A549 (cell line): ENCODE results near the gene TRIM10. TPM values are rescaled to one million over a fixed set of nuclear protein-coding genes. Genes with fewer than 3 reads are reported as not detected.

ENCODE experiments used
- ATAC-seq, 2 experiments: fragments of 200-7000 bp in 1 of 2; fragments of >200 bp in 1 of 2; cut with Nextera tagmentation in 1 of 2; cut with Tn5 transposase in 1 of 2; 3 replicates each; pipeline versions ENCODE4 v1.8.0 to v1.9.1; 2018 to 2020; ENCODE audit warnings: mild to moderate bottlenecking in 1 of 2, moderate library complexity in 1 of 2
- CTCF ChIA-PET: fragments of 300-600 bp; sonication (Branson Sonifier 250); formaldehyde crosslinking; extraction: SDS; loops from one replicate; lab custom pipeline; 2021; ENCODE audit warnings: antibody characterized with exemption, inconsistent platforms; lab: Yijun Ruan, JAX
- POLR2A ChIA-PET: fragments of 350-600 bp; formaldehyde crosslinking; extraction: SDS; loops from one replicate; lab custom pipeline; 2021; ENCODE audit warnings: antibody characterized with exemption, inconsistent platforms; lab: Yijun Ruan, JAX
- DNase-seq, 2 experiments: peaks; one replicate each; pipeline versions ENCODE4 v3.0.0 to v3.0.0-alpha.2; 2011 to 2016; ENCODE audit warnings: low read depth in 1 of 2, low spot score in 1 of 2
- FAIRE-seq: peaks from 2 replicates; lab custom pipeline; 2011; peaks lifted over from hg19 to GRCh38; lab: Jason Lieb, UNC
- H3K27ac ChIP-seq, 2 experiments: fragments of >200 bp; sonication (Bioruptor Twin); formaldehyde crosslinking; 3 replicates each; pipeline ENCODE4 v1.5.1; 2016 to 2017
- H3K4me1 ChIP-seq: fragments of >200 bp; sonication (Bioruptor Twin); formaldehyde crosslinking; 3 replicates; pipeline ENCODE4 v1.6.1; 2016
- H3K4me2 ChIP-seq: fragments of >200 bp; sonication (Bioruptor Twin); formaldehyde crosslinking; 3 replicates; pipeline ENCODE4 v1.6.1; 2016
- H3K4me3 ChIP-seq: fragments of >200 bp; sonication (Bioruptor Twin); formaldehyde crosslinking; 3 replicates; pipeline ENCODE4 v1.5.1; 2016
- H3K9me3 ChIP-seq: fragments of >200 bp; sonication (Bioruptor Twin); formaldehyde crosslinking; 3 replicates; pipeline ENCODE4 v1.6.1; 2016
- ATOH8 ChIP-seq: fragments of 250-450 bp; sonication (Bioruptor Pico); IDR thresholded peaks from 2 replicates; pipeline ENCODE4 v1.5.0; 2020; ENCODE audit warnings: low read depth, mild to moderate bottlenecking, moderate library complexity
- BCL3 ChIP-seq: fragments of >200 bp; sonication (Bioruptor Twin); formaldehyde crosslinking; IDR thresholded peaks from 3 replicates; pipeline ENCODE4 v1.6.1; 2016
- CBX8 ChIP-seq: fragments of 200-600 bp; sonication (generic); IDR thresholded peaks from 2 replicates; pipeline ENCODE4 v1.6.1; 2016
- CEBPB ChIP-seq, 2 experiments: fragments of >200 bp in 1 of 2; sonication (Bioruptor Twin) in 1 of 2; formaldehyde crosslinking in 1 of 2; IDR thresholded peaks; 2 replicates each; pipeline ENCODE4 v1.6.1; 2012 to 2016
- CHD2 ChIP-seq: fragments of 150-350 bp; IDR thresholded peaks from 2 replicates; pipeline ENCODE4 v1.6.1; 2014; ENCODE audit warnings: low read length; ENCODE audit not compliant: partially characterized antibody
- CTCF ChIP-seq: fragments of >200 bp; sonication (Bioruptor Twin); formaldehyde crosslinking; IDR thresholded peaks from 3 replicates; pipeline ENCODE4 v1.5.1; 2016
- EHMT2 ChIP-seq: fragments of 200-600 bp; sonication (generic); IDR thresholded peaks from 2 replicates; pipeline ENCODE4 v1.6.1; 2016; ENCODE audit warnings: antibody characterized with exemption, low read depth, mild to moderate bottlenecking, moderate library complexity
- EP300 ChIP-seq, 2 experiments: fragments of >200 bp; sonication (Bioruptor Twin); formaldehyde crosslinking; IDR thresholded peaks; 2 replicates in 1 of 2; 3 replicates in 1 of 2; pipeline ENCODE4 v1.6.1; 2016 to 2017
- FOSL2 ChIP-seq, 2 experiments: fragments of 450-650 bp in 1 of 2; fragments of >200 bp in 1 of 2; sonication (Bioruptor Twin) in 1 of 2; formaldehyde crosslinking; IDR thresholded peaks; 2 replicates each; pipeline versions ENCODE4 v1.5.0 to v1.6.1; 2016 to 2020; ENCODE audit warnings: mild to moderate bottlenecking in 1 of 2, moderate library complexity in 1 of 2
- HDAC2 ChIP-seq: fragments of 200-600 bp; sonication (generic); IDR thresholded peaks from 2 replicates; pipeline ENCODE4 v1.6.1; 2016
- HES2 ChIP-seq: fragments of >200 bp; sonication (Bioruptor Twin); formaldehyde crosslinking; IDR thresholded peaks from 2 replicates; pipeline ENCODE4 v1.6.1; 2016
- JUN ChIP-seq, 2 experiments: fragments of >200 bp; sonication (Bioruptor Twin); formaldehyde crosslinking; IDR thresholded peaks; 2 replicates in 1 of 2; 3 replicates in 1 of 2; pipeline ENCODE4 v1.6.1; 2016 to 2017
- KDM1A ChIP-seq: fragments of 200-600 bp; sonication (generic); IDR thresholded peaks from 2 replicates; pipeline ENCODE4 v1.6.1; 2016; ENCODE audit warnings: low read depth, mild to moderate bottlenecking
- KDM5A ChIP-seq: fragments of 200-600 bp; sonication (generic); IDR thresholded peaks from 2 replicates; pipeline ENCODE4 v1.6.1; 2016; ENCODE audit warnings: antibody characterized with exemption, mild to moderate bottlenecking
- MAZ ChIP-seq: fragments of 150-350 bp; IDR thresholded peaks from 2 replicates; pipeline ENCODE4 v1.6.1; 2014; ENCODE audit warnings: antibody characterized with exemption, low read depth, low read length, borderline replicate concordance
- MYC ChIP-seq: IDR thresholded peaks from 2 replicates; pipeline ENCODE4 v1.6.1; 2012; ENCODE audit warnings: mild to moderate bottlenecking, inconsistent platforms, low read length, improper control_type of control experiment, borderline replicate concordance
- NFE2L2 ChIP-seq: fragments of 150-350 bp; conservative IDR thresholded peaks from 2 replicates; pipeline ENCODE4 v1.6.1; 2014; ENCODE audit warnings: low read length
- RARB ChIP-seq: fragments of 250-450 bp; sonication (Bioruptor Pico); IDR thresholded peaks from 2 replicates; pipeline ENCODE4 v1.8.0; 2021; ENCODE audit warnings: mild to moderate bottlenecking, moderate library complexity
- RCOR1 ChIP-seq: fragments of 150-350 bp; IDR thresholded peaks from 2 replicates; pipeline ENCODE4 v1.6.1; 2014; ENCODE audit warnings: antibody characterized with exemption, low read length, low read depth
- REST ChIP-seq: fragments of 200-600 bp; sonication (generic); IDR thresholded peaks from 2 replicates; pipeline ENCODE4 v1.6.1; 2016; ENCODE audit warnings: antibody characterized with exemption, mild to moderate bottlenecking, moderate library complexity
- RFX5 ChIP-seq: fragments of 450-650 bp; IDR thresholded peaks from 2 replicates; pipeline ENCODE4 v1.7.1; 2014; ENCODE audit warnings: antibody characterized with exemption, mild to moderate bottlenecking, moderate library complexity
- TFCP2L1 ChIP-seq: fragments of 250-450 bp; sonication (Bioruptor Pico); IDR thresholded peaks from 2 replicates; pipeline ENCODE4 v1.5.0; 2021; ENCODE audit warnings: mild to moderate bottlenecking
- ZFP36 ChIP-seq: fragments of 450-650 bp; IDR thresholded peaks from 2 replicates; pipeline ENCODE4 v1.6.1; 2014; ENCODE audit warnings: borderline replicate concordance; ENCODE audit not compliant: partially characterized antibody
- ZNF302 ChIP-seq: fragments of 250-450 bp; sonication (Bioruptor Pico); IDR thresholded peaks from 2 replicates; pipeline ENCODE4 v1.9.0; 2021; ENCODE audit warnings: inconsistent platforms, mild to moderate bottlenecking, moderate library complexity
- WGBS: methylation state at CpG from one replicate; pipeline ENCODE4 v1.1.6; 2017; ENCODE audit errors: missing lambda C conversion rate; 5-methylcytosine and 5-hydroxymethylcytosine counted together
- polyA plus RNA-seq, 4 experiments: library from polyadenylated mRNA; depleted of rRNA in 3 of 4; stranded (reverse); fragments of >200 nt; fragmentation: RNase III in 1 of 4; extraction: RNeasy Plus Mini Kit Qiagen cat#74134 plus additional on column Dnase treatment in 1 of 4; gene quantifications; 2 replicates in 3 of 4; 3 replicates in 1 of 4; pipeline ENCODE4 v1.2.3, GENCODE V29; 2011 to 2017
- TF ChIP-seq, protein P1 (sequence below): IDR thresholded peaks from 2 replicates; pipeline ENCODE4 v1.6.1; 2012
- TF ChIP-seq, protein P2 (sequence below): fragments of 450-650 bp; IDR thresholded peaks from 2 replicates; pipeline ENCODE4 v1.6.1; 2014; ENCODE audit warnings: antibody characterized with exemption

TRIM10 gene
- polyA plus RNA-seq, 2 of the 4 experiments (the other 2 are of a cell fraction): 0.03 to 0.12 TPM

GRCh38 chr6:30188541-30188940 lies 27.5 kb upstream of the TRIM10 start:
- Histone ChIP-seq H3K27ac (no peak overlapping the region), H3K9me3 (no peaks in the 10 kb centered on the region), H3K4me1 (no peaks in the 10 kb centered on the region), H3K4me2 (no peak overlapping the region), H3K4me3 (no peak overlapping the region)
- no peak for FAIRE-seq
- DNase-seq: no peak
- ChIA-PET CTCF (interaction anchor here (0.5 to 2.0 kb wide), 2 partner anchors 58 to 354 kb away, joined by 3 to 6 read pairs; no protein-coding TSS in a partner anchor), POLR2A (no interaction called here)
- ATAC-seq: no peak
- 95% methylated on average over 4 of the region's 5 CpGs for WGBS
- TF ChIP-seq RARB: no peak
- TF ChIP-seq ZFP36: no peak
- TF ChIP-seq EHMT2: no peak
- TF ChIP-seq CBX8: no peak
- TF ChIP-seq BCL3: no peak
- TF ChIP-seq EP300 (IDR thresholded peaks at IDR 0.05): no peak
- TF ChIP-seq ZNF302: no peak
- TF ChIP-seq KDM5A: no peak
- no peak for TF ChIP-seq RFX5
- TF ChIP-seq, protein P1, sequence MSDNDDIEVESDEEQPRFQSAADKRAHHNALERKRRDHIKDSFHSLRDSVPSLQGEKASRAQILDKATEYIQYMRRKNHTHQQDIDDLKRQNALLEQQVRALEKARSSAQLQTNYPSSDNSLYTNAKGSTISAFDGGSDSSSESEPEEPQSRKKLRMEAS: no peak
- TF ChIP-seq MYC: no peak
- no peak for TF ChIP-seq CHD2
- no peak for TF ChIP-seq REST
- no peak for TF ChIP-seq NFE2L2
- TF ChIP-seq MAZ: no peak
- no peak for TF ChIP-seq HES2

DNA sequence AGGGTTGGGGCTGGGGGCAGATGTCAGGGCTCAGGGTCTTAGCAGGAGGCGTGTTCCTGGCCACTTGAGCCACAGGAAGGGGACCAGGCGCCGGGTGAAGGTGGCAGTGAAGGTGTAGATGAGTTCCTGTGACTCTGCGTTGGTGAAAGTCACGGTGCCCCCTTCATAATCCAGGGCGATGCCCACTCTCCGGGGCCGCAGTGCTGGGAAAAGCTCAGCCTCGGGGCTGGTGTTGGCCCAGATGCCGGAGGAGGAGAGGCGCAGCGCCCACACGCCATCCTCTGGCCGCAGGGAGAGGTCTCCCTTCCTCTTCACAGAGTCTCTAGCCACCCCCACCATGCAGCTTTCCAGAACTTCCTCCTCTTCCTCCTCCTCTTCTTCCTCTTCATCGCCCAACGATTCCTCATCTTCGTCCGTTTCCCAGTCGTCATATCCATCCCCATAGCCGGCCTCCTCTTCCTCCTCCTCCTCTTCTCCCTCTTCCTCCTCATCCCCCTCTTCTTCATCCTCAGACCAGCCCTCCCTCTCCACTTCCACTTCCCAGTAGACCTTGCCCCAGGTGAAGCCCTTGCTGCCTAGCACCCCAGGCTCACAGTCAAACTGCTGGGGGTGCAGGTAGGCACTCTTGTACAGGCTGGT lies 25.0 kb upstream of the TRIM10 start:
- ChIA-PET POLR2A (no interaction called here), CTCF (no interaction called here)
- TF ChIP-seq FOSL2 (IDR thresholded peaks at IDR 0.05) (no peak), FOSL2 (CRISPR knock-in tag; IDR thresholded peaks at IDR 0.05) (no peak), ATOH8 (no peak), KDM1A (no peak), ZNF302 (no peak), EHMT2 (no peak), JUN (IDR thresholded peaks at IDR 0.05) (no peak), BCL3 (no peak), HES2 (no peak), TFCP2L1 (no peak), CTCF (no peak), RCOR1 (no peak), HDAC2 (no peak), CEBPB (IDR thresholded peaks at IDR 0.05) (no peak)
- TF ChIP-seq, protein P2, sequence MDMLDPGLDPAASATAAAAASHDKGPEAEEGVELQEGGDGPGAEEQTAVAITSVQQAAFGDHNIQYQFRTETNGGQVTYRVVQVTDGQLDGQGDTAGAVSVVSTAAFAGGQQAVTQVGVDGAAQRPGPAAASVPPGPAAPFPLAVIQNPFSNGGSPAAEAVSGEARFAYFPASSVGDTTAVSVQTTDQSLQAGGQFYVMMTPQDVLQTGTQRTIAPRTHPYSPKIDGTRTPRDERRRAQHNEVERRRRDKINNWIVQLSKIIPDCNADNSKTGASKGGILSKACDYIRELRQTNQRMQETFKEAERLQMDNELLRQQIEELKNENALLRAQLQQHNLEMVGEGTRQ: no peak
- FAIRE-seq (no peak), ATAC-seq (no peak), DNase-seq (no peak)
- H3K4me1 ChIP-seq: no peaks in the 10 kb centered on the region
- H3K27ac ChIP-seq: no peak overlapping the region
- 93% methylated on average over 14 of the region's 20 CpGs for WGBS
- no peak overlapping the region for H3K4me2 ChIP-seq
- no peak overlapping the region for H3K4me3 ChIP-seq
- H3K9me3 ChIP-seq: no peaks in the 10 kb centered on the region
